Mesothelial cell of epicardium (in vitro differentiated cells): ENCODE measurements around the gene BRD2. TPM values are rescaled to one million over a fixed set of nuclear protein-coding genes. Genes with fewer than 3 reads are reported as not detected.
"Not testable (repeated sequence)": the region's sequence is repeated elsewhere in the genome, so short reads cannot be mapped to it uniquely, and the experiment has no call there.

Experiments
- DNase-seq, 2 experiments: peaks; one replicate each; pipeline ENCODE4 v3.0.0; 2021; ENCODE audit warnings: low spot score in 2 of 2; ENCODE audit not compliant: unreplicated experiment in 2 of 2
- H3K27ac Mint-ChIP-seq: 2 replicates; pipeline ENCODE4 v1.8.0; 2021; ENCODE audit warnings: mixed read lengths
- H3K27me3 Mint-ChIP-seq: 2 replicates; pipeline ENCODE4 v1.8.0; 2021; ENCODE audit warnings: low read depth, mixed read lengths
- H3K36me3 Mint-ChIP-seq: 2 replicates; pipeline ENCODE4 v1.8.0; 2021; ENCODE audit warnings: mixed read lengths
- H3K4me1 Mint-ChIP-seq: 2 replicates; pipeline ENCODE4 v1.8.0; 2021; ENCODE audit warnings: mixed read lengths
- H3K4me3 Mint-ChIP-seq: 2 replicates; pipeline ENCODE4 v1.8.0; 2021; ENCODE audit warnings: mild to moderate bottlenecking, moderate library complexity, mixed read lengths
- H3K9me3 Mint-ChIP-seq: 2 replicates; pipeline ENCODE4 v1.8.0; 2021; ENCODE audit warnings: mixed read lengths
- total RNA-seq: library from RNA; stranded (reverse); gene quantifications from 3 replicates; pipeline ENCODE4 v1.2.1, GENCODE V29; 2021
- TF ChIP-seq, protein P1 (sequence below): fragments of 200-600 bp; sonication (generic); IDR thresholded peaks from one replicate; pipeline ENCODE4 v1.5.0; 2021; ENCODE audit warnings: antibody characterized with exemption; ENCODE audit not compliant: unreplicated experiment

BRD2 gene
- total RNA-seq, 1 donor from 2014 or later, result 246 TPM

DNA sequence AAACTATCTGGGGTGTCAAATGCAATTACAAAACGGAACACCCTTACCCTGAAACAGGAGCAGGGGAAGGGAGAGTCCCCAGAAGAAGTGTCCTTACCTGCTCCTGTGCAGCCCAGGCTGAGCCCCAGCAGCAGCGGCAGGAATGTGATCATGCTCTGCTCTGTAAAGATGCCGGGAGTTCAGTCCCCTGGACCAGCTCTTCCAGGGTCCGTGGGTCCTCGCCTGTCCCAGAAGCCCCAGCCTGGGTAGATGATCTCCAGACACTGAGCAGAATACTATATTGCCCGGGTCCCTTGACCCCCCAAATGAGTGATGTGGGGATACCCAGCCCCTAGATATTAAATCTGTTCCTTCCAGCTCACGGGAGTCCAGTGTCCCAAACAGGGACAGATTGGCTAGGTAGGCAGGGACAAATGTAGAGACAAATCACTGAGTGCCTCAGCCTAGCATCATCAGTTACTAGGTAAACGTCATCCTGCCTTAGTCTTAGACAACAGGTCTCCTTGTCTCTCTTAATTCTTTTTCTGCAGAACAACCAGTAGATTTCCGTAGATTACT, 27.7 kb upstream of the BRD2 start, which contains the start of gene HLA-DMB:
TSS of gene HLA-DMB (minus strand) at position 373 of the 558 bp plus-strand sequence. CDS start at position 152, 221 bp downstream.
- no peaks in the 10 kb centered on the region for H3K36me3 Mint-ChIP-seq
- H3K4me1 Mint-ChIP-seq, result no peaks in the 10 kb centered on the region
- H3K27me3 Mint-ChIP-seq, result peaks cover 63% of the 10 kb centered on the region
- H3K9me3 Mint-ChIP-seq, result peaks cover 3% of the 10 kb centered on the region
- H3K4me3 Mint-ChIP-seq, result peak within 1 kb of the TSS; percentile 9
- TF ChIP-seq, protein P1, sequence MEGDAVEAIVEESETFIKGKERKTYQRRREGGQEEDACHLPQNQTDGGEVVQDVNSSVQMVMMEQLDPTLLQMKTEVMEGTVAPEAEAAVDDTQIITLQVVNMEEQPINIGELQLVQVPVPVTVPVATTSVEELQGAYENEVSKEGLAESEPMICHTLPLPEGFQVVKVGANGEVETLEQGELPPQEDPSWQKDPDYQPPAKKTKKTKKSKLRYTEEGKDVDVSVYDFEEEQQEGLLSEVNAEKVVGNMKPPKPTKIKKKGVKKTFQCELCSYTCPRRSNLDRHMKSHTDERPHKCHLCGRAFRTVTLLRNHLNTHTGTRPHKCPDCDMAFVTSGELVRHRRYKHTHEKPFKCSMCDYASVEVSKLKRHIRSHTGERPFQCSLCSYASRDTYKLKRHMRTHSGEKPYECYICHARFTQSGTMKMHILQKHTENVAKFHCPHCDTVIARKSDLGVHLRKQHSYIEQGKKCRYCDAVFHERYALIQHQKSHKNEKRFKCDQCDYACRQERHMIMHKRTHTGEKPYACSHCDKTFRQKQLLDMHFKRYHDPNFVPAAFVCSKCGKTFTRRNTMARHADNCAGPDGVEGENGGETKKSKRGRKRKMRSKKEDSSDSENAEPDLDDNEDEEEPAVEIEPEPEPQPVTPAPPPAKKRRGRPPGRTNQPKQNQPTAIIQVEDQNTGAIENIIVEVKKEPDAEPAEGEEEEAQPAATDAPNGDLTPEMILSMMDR, result no peak
- DNase-seq, result no peak
- no peak within 1 kb of the TSS for H3K27ac Mint-ChIP-seq

DNA sequence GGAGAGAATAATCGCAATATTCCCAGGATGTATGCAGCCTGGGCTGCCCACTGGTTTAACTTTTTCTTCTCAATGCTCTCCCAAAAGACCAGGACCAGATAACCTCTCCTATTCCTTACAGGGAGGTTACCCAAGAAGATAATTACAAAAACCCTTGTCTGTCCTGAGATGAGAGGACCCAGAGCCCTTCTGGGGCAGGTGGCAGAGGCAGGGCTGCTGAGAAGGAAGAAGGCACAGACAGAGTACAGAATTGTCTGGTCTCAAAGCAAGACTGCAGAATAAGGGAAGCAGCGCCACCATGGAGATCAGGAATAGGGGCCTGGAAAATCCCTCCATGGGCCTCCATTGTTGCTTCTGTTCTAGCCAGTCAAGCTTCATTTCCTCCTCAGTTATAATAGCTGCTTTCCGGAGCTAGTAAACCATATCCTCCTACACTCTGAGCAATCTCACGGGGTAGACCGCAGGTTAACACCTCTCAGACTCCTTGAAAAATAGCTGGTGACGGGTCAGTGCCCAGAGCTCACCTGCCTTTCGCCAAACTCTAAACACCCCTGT, 27.1 kb upstream of the BRD2 start:
- no peak for DNase-seq
- Mint-ChIP-seq H3K9me3 (peaks cover 3% of the 10 kb centered on the region), H3K27me3 (peaks cover 57% of the 10 kb centered on the region), H3K4me3 (no peak overlapping the region), H3K36me3 (no peaks in the 10 kb centered on the region), H3K4me1 (no peaks in the 10 kb centered on the region), H3K27ac (no peak overlapping the region)
- TF ChIP-seq, protein P1, result no peak

DNA sequence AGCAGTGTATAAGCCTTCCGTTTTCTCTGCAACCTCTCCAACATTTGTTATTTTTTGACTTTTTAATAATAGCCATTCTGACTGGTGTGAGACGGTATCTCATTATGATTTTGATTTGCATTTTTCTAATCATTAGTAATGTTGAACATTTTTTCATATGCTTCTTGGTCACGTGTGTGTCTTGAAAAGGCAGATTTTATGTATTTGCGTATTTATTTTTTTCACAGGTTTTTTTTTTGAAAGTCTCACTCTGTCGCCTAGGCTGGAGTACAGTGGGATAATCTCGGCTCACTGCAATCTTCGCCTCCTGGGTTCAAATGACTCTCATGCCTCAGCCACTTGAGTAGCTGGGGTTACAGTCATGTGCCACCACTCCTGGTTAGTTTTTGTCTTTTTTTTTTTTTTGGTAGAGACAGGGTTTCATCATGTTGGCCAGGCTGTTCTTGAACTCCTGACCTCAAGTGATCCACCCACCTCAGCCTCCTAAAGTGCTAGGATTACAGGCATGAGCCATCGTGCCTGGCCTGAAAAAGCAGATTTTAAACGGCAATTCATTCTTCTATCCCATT, 25.8 kb upstream of the BRD2 start:
- not testable (repeated sequence) for H3K27ac Mint-ChIP-seq, H3K4me1 Mint-ChIP-seq, H3K36me3 Mint-ChIP-seq, H3K9me3 Mint-ChIP-seq, H3K4me3 Mint-ChIP-seq, DNase-seq
- peaks cover 49% of the 10 kb centered on the region for H3K27me3 Mint-ChIP-seq

DNA sequence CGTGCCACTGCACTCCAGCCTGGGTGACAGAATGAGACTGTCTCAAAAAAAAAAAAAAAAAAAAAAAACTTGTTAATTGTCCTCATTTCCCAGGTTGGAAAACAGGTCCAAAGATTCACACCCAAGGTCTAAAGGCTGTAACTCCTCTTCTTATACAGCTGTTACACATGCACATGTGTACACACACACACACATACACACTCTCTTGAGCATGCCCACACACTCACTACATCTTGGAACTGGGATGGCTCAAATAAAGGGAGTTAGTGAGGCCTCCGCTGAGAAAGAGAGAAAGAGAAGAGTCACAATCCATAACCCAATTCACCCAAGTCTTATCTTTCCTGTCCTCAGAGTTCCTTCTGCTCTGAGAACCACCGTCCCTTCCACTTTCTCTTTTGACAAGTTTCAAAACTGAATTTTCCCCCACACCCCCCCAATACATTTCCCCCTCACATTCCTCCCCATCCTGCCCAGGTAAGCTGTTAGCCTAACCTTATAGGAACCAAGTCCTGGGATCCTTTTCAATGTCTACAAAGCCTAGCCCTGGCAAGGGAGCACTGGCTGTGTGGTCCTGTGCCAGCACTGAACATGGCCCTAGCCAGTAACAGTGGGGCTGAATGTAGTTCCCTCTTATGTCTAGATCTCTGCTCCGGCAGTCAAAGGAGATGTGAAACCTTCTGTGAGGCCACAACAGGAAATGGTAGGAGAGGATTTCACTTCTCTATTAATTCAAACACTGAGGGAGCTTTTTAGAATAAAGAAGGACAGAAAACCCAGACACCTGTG, 24.3 kb upstream of the BRD2 start:
- no peak overlapping the region for H3K27ac Mint-ChIP-seq

DNA sequence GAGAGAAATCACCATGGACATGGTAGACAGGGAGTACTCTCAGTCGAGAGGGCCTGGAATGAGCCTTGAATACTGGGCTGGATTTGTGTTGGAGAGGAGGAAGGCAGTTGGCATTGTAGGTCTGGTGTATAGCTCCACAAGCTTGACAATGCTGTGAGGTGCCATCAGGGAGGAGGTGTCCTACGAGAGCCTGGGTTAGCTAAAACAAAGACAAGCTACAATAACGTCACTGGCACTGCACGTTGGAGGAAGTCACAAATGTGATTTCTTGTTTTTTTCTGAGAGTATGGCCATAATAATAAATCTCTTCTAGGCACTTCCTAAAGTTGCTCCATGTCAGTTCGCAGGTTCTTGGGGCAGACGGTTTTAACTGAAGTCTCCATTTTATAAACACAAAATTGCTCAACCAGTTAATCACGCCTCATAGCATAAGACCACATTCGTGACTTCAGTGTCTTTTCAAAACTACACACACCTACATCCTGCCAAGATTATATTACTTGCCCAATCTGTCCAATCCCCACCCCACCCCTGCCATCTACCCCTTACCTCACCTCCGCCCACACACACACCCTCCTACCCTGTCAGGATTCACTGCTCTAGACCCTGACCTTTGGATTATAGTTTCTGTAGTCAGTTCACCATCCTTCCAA, 23.2 kb upstream of the BRD2 start:
- no peaks in the 10 kb centered on the region for H3K4me1 Mint-ChIP-seq
- no peak overlapping the region for H3K4me3 Mint-ChIP-seq
- TF ChIP-seq, protein P1, result no peak
- H3K9me3 Mint-ChIP-seq, result peaks cover 3% of the 10 kb centered on the region
- no peaks in the 10 kb centered on the region for H3K36me3 Mint-ChIP-seq
- DNase-seq, result no peak
- H3K27me3 Mint-ChIP-seq, result peaks cover 30% of the 10 kb centered on the region
- no peak overlapping the region for H3K27ac Mint-ChIP-seq

More for the DNA sequence above, 24.3 kb upstream of the BRD2 start:
- DNase-seq, result no peak
- no peak overlapping the region for H3K4me3 Mint-ChIP-seq
- H3K36me3 Mint-ChIP-seq, result no peaks in the 10 kb centered on the region
- peaks cover 38% of the 10 kb centered on the region for H3K27me3 Mint-ChIP-seq
- TF ChIP-seq, protein P1, result no peak
- peaks cover 3% of the 10 kb centered on the region for H3K9me3 Mint-ChIP-seq
- H3K4me1 Mint-ChIP-seq, result no peaks in the 10 kb centered on the region
